ENCODE measurements around the gene THSD4.

Gene THSD4

GRCh38 chr15:71747128-71748083, 632.1 kb downstream of the THSD4 start:
- no peak for DNase-seq

GRCh38 chr15:71748293-71748718, 633.0 kb downstream of the THSD4 start:
- DNase-seq = no peak

- DNase-seq = no peak
Observed at GRCh38 chr15:71749500-71749899, 634.2 kb downstream of the THSD4 start.

GRCh38 chr15:71752128-71752527, 636.9 kb downstream of the THSD4 start:
- DNase-seq = no peak

GRCh38 chr15:71752604-71753289, 637.5 kb downstream of the THSD4 start:
- DNase-seq = peak in 1 of 2 experiments; percentile 3

GRCh38 chr15:71753346-71753745, 638.1 kb downstream of the THSD4 start:
- DNase-seq = no peak

- no peak for DNase-seq
Observed at GRCh38 chr15:71754660-71755059, 639.4 kb downstream of the THSD4 start.

- no peak for DNase-seq
Observed at GRCh38 chr15:71755092-71755970, 640.1 kb downstream of the THSD4 start.

GRCh38 chr15:71756599-71757352, 641.5 kb downstream of the THSD4 start:
- DNase-seq = no peak

GRCh38 chr15:71757741-71758530, 642.7 kb downstream of the THSD4 start:
- no peak for DNase-seq

- no peak for DNase-seq
Observed at GRCh38 chr15:71758711-71759110, 643.4 kb downstream of the THSD4 start.

GRCh38 chr15:71760852-71761251, 645.6 kb downstream of the THSD4 start:
- DNase-seq = no peak

GRCh38 chr15:71761649-71762048, 646.4 kb downstream of the THSD4 start:
- no peak for DNase-seq

GRCh38 chr15:71768184-71768583, 652.9 kb downstream of the THSD4 start:
- DNase-seq = no peak

- no peak for DNase-seq
Observed at GRCh38 chr15:71773206-71773859, 658.1 kb downstream of the THSD4 start.

- DNase-seq = no peak
Observed at GRCh38 chr15:71775856-71776255, 660.6 kb downstream of the THSD4 start.

- no peak for DNase-seq
Observed at GRCh38 chr15:71776304-71776703, 661.0 kb downstream of the THSD4 start.

GRCh38 chr15:71777216-71777943, 662.1 kb downstream of the THSD4 start:
- DNase-seq = no peak

- DNase-seq = no peak
Observed at GRCh38 chr15:71779073-71779797, 664.0 kb downstream of the THSD4 start.
